HL-60 (cell line): Measurements from ENCODE around the gene RETREG3.
A peak's percentile ranks its signal among the peaks of the same experiment; 100 is the strongest.
"Not testable (repeated sequence)": the region's sequence is repeated elsewhere in the genome, so short reads cannot be mapped to it uniquely, and the experiment has no call there.

Source experiments
- DNase-seq, 2 experiments: peaks; one replicate each; pipeline ENCODE4 v3.0.0-alpha.2; 2010 to 2020; ENCODE audit warnings: low read depth in 1 of 2, low spot score in 1 of 2
- H3K27ac ChIP-seq: fragments of 250-450 bp; sonication (Bioruptor Pico); replicated peaks from 2 replicates; pipeline ENCODE4 v1.5.1; 2020; ENCODE audit warnings: mild to moderate bottlenecking, moderate library complexity
- H3K27me3 ChIP-seq: fragments of 250-450 bp; sonication (Bioruptor Pico); 2 replicates; pipeline ENCODE4 v1.5.1; 2021; ENCODE audit warnings: mild to moderate bottlenecking, moderate library complexity; ENCODE audit not compliant: insufficient read depth, poor library complexity, severe bottlenecking
- H3K4me3 ChIP-seq: replicated peaks from 2 replicates; pipeline ENCODE4 v1.5.1; 2011; ENCODE audit warnings: mild to moderate bottlenecking, control low read depth, low read length; ENCODE audit not compliant: insufficient read depth
- CTCF ChIP-seq: IDR thresholded peaks from one replicate; pipeline ENCODE4 v1.5.1; 2011; ENCODE audit warnings: low read length, control low read depth, inconsistent platforms; ENCODE audit not compliant: insufficient read depth
- GABPA ChIP-seq: IDR thresholded peaks from 2 replicates; pipeline ENCODE4 v1.6.1; 2012; ENCODE audit warnings: low read depth
- POLR2AphosphoS5 ChIP-seq: IDR thresholded peaks from 2 replicates; pipeline ENCODE4 v1.6.1; 2012; ENCODE audit warnings: low read depth
- SPI1 ChIP-seq: IDR thresholded peaks from 2 replicates; pipeline ENCODE4 v1.6.1; 2012; ENCODE audit warnings: low read depth, mild to moderate bottlenecking, borderline replicate concordance
- TF ChIP-seq, protein P1 (sequence below): IDR thresholded peaks from 2 replicates; pipeline ENCODE4 v1.6.1; 2012; ENCODE audit warnings: low read depth; ENCODE audit not compliant: insufficient replicate concordance

RETREG3 gene

GRCh38 chr17:42559075-42559474, 50.1 kb downstream of the RETREG3 start:
- TF ChIP-seq GABPA, result no peak
- no peak for TF ChIP-seq SPI1
- TF ChIP-seq, protein P1, sequence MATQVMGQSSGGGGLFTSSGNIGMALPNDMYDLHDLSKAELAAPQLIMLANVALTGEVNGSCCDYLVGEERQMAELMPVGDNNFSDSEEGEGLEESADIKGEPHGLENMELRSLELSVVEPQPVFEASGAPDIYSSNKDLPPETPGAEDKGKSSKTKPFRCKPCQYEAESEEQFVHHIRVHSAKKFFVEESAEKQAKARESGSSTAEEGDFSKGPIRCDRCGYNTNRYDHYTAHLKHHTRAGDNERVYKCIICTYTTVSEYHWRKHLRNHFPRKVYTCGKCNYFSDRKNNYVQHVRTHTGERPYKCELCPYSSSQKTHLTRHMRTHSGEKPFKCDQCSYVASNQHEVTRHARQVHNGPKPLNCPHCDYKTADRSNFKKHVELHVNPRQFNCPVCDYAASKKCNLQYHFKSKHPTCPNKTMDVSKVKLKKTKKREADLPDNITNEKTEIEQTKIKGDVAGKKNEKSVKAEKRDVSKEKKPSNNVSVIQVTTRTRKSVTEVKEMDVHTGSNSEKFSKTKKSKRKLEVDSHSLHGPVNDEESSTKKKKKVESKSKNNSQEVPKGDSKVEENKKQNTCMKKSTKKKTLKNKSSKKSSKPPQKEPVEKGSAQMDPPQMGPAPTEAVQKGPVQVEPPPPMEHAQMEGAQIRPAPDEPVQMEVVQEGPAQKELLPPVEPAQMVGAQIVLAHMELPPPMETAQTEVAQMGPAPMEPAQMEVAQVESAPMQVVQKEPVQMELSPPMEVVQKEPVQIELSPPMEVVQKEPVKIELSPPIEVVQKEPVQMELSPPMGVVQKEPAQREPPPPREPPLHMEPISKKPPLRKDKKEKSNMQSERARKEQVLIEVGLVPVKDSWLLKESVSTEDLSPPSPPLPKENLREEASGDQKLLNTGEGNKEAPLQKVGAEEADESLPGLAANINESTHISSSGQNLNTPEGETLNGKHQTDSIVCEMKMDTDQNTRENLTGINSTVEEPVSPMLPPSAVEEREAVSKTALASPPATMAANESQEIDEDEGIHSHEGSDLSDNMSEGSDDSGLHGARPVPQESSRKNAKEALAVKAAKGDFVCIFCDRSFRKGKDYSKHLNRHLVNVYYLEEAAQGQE, result no peak
- TF ChIP-seq CTCF, result no peak
- no peak for TF ChIP-seq POLR2AphosphoS5
- H3K4me3 ChIP-seq, result no peak overlapping the region
- no peak overlapping the region for H3K27ac ChIP-seq
- no peaks in the 10 kb centered on the region for H3K27me3 ChIP-seq
- no peak for DNase-seq

DNA sequence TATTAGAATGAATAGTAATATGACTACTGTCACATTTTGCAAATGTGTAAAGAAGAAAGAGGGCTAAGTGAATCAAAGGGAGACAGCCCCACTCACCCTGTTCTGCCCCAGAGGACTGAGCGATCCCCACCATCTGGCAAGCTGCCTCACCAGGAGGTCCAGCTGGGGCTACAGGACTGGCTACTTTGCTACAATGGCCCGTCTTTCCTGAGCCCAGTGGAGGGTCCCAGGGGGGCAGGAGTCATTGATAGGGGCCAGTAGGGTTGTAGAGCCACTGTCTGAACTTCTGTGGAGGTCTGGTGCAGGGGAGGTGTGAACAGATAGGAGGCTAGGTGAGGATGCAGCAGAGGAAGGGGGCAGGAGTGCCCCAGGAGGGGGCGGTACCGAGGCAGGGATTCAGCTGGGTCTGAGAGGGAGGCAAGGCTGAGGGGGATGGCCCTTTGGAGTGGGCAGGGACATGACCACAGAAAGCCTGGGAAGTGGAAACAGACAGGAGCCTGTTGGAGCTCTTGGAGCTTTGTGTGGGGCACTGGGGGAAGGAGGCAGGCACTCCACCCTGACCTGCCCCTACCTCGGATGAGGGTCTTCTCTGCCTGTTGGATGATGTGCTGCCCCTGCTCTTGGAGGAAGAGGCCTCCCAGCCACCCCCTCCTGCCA, 53.1 kb downstream of the RETREG3 start:
- not testable (repeated sequence) for DNase-seq, H3K4me3 ChIP-seq, H3K27me3 ChIP-seq, H3K27ac ChIP-seq

DNA sequence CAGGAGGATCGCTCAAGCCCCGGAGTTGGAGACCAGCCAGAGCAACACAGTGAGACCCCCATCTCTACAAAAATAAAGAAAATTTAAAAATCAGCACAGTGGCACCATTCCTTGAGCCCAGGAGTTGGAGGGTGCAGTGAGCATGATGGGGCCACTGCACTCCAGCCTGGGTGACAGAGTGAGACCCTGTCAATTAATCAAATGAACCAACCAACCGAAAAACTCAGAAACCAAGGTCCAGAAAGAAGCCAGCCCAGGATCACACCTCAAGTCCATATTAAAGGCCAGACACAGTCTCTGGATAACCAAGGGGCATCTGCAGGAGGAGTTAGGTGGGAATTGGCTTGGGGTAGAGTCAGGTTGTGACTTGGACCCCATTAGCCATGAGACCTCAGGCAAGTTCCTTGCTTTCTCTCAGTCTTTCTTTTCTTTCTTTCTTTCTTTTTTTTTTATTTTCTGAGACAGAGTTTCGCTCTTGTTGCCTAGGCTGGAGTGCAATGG, 54.0 kb downstream of the RETREG3 start:
- peak overlapping the region; percentile 68 for H3K27ac ChIP-seq
- DNase-seq, result no peak
- H3K4me3 ChIP-seq, result peak overlapping the region; percentile 88
- TF ChIP-seq SPI1, result no peak
- TF ChIP-seq, protein P1, result no peak
- no peak for TF ChIP-seq GABPA
- no peak for TF ChIP-seq POLR2AphosphoS5
- TF ChIP-seq CTCF, result no peak
- H3K27me3 ChIP-seq, result no peaks in the 10 kb centered on the region

GRCh38 chr17:42554250-42555121, 54.7 kb downstream of the RETREG3 start:
- H3K27me3 ChIP-seq, result no peaks in the 10 kb centered on the region
- DNase-seq, result peak; percentile 79 to 88
- H3K4me3 ChIP-seq, result peak overlapping the region; percentile 88
- peak overlapping the region; percentile 68 for H3K27ac ChIP-seq
- TF ChIP-seq GABPA, result 0 out of 2 replicates have a peak, but pooled peaks have one; percentile 25
- TF ChIP-seq POLR2AphosphoS5, result peak; percentile 77
- TF ChIP-seq SPI1, result no peak
